Activated CD8-positive, alpha-beta memory T cell treated with anti-CD3 and anti-CD28 coated beads, Interleukin-2, amount 50 U/mL, for 24 hours (primary cell): ENCODE data around the gene MCC.

Experiments used
- DNase-seq: peaks from one replicate; pipeline ENCODE4 v3.0.0-alpha.2; 2020; ENCODE audit errors: extremely low read depth

MCC gene

DNA sequence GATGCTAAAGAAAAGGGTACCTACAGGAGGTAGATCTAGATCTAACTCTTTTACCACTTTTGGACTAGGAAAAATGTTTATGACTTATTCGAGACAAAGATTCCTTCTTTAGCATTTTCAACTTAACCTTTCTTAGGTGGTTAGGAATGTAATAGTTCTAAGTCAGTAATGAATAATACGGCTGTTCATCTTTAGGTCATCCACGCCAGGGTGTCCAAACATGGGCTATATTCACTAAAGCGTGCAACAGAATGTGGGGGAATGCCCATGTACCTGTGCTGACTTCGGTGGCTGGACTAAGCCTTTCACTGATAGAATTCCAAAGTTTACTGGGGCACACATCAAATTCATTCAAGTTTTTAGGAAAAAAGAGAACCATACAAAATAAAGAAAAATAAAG, 218.2 kb downstream of the MCC start:
- DNase-seq = no peak

DNA sequence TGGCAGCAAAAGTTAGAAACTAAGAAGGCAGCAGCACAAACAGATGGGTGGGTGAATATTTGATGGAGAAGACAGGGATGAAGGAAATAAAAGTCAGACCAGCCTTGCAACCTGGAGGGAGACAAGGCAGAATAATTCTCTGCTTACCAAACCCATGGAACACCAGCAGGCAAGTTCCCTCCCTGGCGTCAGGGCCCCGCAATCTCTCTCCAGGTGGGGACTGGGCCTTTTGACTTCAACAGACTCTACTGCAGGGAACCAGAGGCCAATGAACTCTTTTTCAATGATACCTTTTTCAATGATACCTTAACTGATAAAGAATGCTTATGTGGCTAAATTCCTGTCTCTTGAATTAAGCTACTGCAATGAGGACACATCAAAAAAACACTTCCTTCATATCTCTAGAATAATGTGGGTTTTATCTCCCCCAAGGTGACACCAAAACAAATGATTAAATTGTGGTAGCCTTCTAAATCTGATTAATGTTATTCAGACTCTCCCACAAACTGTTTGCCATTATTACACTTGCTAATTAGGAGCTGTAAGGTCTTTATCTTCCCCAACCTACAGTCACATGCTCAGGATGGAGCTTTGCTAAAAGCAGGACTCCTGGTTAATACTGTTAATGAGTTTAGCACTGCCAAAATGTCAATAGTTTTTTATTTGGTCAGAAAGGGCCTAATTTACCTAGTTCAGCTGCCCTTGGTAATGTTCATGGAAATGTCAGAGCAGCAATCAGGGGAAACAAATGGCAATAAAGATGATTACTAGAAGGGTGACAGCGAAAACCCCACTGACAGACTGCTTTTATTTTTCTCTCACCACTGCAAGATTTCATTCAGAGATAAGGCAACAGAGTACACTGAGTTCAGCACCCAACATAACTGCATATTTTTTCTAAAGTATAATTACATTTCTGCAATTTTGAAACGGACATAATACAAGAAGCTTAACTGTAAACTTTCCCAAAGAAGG, 218.9 kb downstream of the MCC start:
- DNase-seq = no peak

DNA sequence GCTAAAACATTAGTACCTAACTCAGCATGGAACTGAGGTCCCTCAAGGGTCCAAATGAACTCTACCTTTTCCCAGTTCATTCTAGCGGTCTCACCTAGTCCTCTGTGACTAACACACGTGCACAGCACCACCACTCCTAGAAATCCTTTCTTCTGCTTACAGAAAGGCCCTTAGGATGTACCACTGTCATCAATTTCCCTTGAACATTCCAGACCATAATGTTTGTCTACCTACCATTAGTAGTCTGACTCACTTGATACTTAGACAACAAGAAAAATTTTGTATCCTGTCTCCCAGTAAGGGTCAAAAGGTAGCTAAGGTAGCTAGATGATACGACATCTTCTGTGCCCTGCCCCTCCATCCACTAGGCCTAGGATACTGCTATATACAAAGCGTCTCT, 220.0 kb downstream of the MCC start:
- no peak for DNase-seq

DNA sequence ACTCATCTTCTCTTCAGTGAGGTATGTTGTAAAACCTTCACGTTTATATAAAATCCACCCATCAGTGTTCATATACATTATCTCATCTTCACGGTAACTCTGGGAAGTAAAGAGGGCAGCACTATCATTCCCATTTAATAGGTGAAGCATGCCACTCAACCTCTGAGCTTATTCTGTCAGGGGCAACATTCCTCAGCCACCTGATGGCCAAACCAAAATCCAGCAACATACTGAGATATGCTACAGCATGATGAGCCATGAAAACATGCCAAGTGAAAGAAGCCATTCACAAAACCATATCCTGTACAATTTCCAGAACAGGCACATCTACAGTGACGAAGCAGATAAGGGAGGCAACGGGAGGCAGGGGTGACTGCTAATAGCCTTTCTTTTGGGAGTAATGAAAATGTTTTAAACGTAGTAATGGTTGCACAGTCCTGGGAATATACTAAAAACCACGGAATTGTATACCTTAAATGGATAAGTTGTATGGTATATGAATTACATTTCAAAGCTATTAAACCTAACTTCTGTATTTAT, 220.8 kb downstream of the MCC start:
- DNase-seq = no peak

DNA sequence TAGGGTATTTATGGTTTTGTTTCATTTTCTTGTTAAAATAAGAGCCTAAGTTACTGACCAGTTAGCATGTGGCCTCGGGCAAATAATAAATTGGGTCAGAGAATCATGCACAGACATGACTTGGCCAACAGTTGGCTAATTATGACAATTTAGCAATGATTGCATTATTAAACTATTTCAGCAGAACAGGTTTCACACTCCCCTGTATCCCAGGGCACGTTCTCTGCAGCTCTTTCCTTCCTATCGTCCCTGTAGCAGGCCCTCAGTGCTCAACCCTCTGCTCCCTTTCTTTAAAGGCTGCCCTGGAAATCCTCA, 221.4 kb downstream of the MCC start:
- DNase-seq = no peak

DNA sequence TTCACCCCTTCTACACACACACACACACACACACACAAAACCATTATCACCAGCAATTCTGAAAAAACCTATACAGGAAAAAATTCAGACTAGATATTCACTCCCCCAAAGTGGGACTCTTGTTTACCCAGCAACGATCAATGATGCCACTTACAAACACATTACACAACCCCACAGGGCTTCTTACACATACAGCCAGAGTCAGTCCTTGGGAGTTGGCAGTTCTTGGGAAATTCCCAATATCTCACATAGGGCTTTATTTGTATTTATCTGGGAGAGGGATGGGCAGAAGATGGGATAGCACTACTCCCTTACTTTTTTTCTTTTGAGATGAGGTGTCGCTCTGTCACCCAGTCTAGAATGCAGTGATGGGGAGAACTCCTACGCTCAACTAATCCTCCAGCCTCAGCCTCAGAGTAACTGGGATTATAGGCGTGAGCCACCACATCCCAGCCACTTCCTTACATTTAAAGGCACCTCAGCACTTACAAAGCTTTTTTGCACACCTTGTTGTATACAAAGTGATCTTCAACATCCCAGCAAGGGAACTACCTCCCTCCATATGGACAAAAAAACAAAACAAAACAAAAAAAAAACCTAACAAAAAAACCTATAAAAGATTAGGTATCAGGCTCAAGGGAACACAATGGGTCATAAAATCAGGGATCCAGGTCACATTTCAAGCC, 221.9 kb downstream of the MCC start:
- DNase-seq = no peak

DNA sequence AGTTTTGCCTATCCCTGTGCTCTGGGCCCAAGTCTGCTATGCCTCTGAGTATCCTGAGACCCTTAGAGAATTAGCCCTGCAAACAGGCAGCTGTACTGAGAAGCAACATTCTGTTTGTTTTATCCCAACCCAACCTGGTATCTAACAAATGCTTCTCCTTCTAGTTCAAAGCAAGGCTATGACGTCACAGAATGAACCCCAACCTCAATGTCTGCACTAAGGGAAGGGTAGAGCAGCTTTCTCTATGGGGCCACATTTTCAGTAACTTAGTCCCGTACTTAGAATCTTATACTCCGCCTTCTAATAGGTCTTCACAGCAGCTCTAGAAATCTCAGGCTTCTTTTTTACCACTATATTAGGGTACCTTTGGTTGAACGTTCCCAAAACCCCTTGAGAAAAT, 223.1 kb downstream of the MCC start:
- DNase-seq = no peak

DNA sequence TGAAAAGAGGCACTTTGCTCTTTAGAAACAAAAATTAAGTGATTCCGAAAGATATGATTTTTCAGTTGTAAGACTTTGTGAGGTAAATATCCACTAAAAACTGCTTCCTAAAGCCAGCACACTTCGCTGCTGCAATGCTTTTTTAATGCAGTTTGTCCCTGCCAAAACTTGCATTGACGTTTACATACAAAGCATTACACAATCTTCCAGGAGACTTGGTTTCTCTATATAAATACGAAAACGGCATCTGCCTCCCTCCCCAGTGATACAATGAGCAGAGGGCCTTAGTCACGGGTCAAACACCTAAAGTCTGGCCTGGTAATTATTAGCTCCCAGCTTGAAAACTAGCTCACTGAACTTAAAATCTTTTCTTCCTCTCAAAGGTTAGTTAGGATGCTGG, 224.2 kb downstream of the MCC start:
- DNase-seq = no peak

DNA sequence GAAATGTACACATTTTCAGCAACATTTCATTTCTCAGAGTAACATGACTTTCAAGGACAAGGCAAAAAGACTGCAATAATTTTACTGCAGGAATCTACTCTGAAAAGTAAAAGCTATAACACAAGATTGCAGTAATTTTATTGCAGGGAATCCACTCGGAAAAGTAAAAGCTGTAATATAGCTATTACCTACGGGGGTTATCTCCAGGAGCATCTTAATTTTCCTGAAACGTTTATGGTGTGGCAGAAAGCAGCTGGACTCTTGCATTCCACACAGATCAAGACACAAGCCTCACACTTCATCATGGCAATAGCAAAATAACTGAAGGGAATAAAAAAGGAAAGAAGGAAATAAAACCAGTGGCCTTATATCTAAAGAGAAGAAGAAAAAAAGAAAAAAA, 224.7 kb downstream of the MCC start:
- no peak for DNase-seq

DNA sequence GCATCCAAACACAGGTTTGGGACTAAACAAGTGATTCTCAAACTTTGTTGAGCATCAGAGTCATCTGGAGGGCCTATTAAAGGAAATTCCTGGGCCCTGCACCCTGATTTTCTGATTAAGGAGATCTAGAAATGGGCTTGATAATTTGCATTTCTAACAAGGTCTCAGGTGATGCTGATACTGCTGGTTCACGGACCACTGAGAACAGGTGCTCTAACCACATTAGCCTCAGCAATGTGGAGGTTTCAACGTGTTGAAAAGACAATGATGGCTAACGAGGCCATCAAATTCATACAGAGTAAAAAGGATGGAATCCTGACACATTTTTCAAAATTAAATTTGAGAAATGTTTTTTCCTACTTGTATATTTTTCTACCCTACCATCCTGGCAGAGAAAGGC, 225.6 kb downstream of the MCC start:
- DNase-seq = no peak

DNA sequence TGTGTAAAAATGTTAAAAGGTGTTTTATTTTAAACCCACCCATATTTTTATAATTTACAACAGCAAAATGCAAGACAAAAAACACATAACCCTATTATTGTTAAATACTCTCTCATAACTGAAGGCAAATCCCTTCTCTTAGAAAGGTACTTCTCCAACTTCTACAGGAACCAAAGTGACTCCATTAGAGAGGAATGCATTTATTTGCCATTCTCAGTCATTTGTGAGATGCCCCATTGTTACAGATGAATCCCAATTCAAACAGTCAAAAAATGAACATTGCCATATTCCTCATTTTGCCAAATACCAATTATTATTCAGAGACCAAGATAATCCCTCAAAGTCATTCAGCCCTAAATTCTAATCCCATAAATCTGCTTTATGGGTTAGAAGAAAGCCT, 229.2 kb downstream of the MCC start:
- no peak for DNase-seq

DNA sequence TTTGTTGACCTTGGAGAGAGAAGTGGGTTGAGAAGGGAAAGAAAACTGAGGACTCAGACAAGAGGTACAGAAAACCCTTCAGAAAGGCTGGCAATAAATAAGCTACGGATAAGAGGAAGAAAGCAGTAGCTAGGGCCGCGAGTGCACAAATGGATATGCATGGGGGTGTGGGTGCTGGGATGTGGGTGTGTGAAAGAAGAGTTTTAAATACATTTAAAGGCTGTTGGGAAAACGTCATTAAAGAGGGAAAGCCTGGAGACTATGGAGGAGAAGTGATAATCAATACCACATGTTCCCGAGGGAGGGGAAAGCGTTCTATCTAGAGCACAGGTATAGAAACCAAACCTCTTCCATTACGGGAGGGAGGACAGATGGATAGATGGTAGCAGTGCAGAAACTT, 230.7 kb downstream of the MCC start:
- no peak for DNase-seq

DNA sequence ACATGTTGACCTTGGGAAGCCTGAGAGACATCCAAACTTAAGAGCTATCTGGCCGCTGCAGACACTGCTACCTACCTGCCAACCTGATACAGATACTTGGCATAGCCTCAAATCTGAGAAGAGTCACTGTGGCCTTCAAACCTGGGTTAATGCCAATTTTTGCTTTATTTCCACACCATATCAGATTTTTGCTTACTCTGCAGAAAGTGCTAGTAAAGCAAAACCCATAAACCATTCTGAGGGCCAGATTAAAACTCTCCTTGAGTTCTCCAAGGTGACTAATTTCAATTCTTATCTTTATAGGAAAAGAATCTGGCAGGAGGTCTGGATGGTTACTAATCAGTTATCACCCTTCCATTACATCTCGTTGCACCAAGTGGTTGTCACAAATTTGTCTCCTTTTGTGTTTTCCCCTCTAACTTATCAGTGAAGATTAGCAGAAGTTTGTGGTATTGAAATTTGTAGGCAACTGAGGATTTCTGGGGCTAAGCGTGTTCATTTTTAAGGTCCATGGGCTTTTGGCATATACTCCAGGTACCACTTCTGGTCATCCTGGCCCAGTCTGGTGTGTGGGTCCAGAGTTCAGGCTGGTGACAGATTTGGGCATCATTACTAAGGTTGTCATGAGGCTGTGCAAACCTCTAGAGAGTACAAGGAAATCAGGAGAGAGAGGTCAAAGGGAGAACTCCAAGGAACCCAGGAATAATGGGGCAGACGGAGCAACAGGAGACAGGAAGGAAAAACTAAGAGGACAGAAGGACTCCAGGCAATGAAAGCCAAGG, 231.4 kb downstream of the MCC start:
- no peak for DNase-seq

DNA sequence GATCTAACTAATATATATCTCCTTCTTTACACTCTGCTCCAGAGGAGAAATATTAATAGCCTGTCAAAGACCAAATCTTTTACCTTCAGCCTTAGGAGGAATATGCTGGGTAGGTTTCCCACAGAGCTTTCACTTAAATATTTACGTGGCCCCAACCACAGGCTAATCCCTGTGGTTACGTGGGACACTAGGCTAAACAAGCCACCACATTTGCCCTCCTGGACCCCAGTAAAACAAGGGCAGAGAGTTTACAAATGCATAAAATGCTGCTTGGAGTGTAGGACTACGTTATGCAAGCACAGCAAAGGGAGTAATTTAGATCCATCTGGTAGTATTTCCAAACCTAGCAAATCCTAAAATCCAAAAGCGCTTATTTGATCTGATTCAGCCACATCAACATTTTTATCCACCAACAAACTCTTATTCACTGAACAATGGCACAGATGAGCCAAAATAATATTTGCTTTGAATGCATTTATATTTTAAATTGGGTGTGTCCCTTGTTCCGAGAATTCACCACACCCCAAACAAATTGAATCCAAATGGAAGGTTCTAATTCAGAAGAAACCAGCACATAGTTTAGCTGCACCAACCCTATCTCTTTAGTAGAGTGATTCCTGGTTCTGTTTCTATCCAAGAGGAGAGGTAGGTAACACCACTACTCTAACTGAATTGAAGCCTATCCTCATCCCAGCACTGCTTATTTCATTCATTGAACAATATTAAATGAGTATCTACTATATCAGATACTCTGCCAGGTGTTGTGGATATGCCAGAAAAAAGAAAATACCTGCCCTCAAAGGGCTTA, 232.5 kb downstream of the MCC start:
- no peak for DNase-seq

DNA sequence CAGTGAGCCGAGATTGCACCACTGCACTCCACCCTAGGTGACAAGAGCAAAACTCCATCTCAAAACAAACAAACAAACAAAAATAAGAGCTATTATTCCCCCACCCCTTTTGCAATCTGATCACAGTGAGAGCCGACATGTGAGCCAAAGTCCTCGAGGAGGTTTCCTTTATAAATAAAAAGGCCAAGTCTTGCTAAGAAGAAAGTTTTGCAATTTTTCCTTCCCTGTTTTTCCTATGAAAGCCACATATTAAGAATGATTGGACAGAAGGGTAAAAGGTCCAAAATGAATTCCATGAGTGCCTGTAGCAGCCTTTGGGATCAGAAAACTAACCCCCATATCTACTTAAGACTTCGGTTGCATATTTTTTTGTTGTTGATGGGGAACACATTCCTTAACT, 233.1 kb downstream of the MCC start:
- DNase-seq = no peak

DNA sequence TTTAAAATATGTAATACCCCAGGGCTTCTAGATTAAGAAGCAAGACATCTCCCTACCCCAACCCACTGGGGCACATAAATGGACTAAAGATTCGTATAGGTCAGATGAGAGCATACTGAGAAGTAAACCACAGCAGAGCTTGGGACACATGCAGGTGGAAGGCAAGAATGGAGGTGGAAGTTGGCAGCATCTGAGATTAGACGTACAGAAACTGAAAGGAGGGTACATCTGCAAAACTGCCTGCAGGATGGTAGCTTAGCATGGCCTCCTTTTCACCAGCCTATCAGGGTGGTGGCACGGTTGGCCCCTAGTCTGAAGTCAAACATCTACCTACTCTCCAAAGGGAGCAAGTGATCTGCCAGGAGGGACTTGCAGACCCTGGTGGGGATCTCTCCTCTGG, 235.2 kb downstream of the MCC start:
- DNase-seq = no peak

DNA sequence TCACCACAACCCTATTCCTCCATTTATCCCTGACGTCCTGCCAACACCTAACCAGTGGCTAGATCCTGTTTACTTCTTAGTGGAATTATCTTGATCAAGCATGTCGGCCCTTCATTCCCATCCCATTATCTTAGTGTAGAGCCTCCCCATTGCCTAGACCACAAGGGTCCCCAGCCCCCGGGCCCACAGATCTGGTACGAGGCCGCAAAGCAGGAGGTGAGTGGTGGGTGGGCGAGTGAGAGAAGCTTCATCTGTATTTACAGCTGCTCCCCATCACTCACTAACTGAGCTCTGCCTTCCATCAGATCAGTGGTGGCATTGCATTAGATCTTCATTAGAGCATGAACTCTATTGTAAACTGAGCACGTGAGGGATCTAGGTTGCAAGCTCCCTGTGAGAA, 236.2 kb downstream of the MCC start:
- DNase-seq = no peak

DNA sequence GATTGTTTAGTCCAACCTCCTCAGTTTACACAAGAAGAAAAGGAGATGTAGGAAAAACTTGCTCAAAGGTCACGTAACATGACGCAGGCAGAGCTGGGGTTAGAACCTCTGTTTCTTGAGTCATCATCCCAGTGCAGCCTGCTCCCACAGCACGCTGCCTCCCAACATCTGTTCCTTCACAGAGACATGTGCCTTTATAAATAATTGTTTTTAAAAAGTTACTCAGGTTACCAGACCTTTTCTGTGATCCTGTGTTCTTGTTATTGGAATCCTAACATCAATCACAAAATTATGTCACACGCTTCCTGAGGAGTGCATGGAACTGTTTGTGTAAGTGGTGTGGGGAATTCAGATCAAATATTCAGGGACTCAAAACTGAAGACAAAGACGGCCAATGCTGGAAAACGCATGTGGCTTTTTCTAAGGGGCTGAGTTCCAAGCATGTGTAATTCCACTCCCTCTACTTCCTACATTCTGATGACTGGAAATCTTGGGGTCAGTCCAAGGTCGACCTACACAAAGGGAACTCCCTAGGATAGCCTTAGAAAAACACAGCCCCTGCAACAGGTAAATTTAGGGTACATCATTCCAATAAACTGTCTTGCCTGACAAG, 237.8 kb downstream of the MCC start:
- no peak for DNase-seq

DNA sequence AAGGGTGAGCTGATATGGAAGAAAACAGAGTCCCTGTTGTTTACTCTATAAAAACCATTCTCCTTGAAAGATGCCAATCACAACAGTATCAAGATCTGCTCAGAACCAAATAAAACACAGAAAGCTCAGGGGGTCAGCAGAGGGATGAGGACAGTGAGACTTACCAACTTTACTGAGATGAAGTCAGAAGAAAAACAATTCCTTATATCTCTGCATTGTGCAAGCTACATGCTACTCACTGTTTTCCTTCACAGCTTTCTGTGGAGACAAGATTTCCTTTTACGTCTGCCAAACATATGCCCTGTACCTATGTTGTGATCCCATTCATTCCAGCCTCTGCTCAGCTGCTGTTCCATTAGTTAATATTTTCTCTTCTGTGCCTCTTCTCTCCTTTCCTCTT, 239.0 kb downstream of the MCC start:
- no peak for DNase-seq

DNA sequence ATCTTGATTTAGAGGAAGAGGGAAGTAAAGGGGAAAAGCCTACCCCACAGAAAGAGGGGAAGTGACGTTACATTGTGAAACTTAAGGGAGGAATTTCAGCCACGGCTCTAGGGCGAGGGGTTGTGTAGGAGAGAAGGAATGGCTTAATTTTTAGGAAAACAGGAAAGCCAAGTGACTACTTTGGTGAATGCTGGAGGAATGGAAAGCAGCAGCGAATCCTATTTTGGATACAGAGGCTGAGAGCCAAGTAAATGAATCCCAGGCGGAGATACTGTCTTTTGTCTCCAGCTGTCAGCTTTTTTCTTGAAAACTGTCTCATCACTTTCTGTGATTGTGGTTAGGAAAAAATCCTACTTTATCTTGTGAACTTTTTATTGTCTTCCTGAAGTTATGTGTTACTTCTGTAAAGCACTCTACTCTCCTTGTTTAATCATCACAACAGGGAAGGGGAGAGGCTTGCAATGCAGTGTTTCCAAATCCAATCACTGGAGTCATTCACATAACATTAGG, 241.8 kb downstream of the MCC start:
- DNase-seq = no peak
